Panc1 (cell line): Measurements from ENCODE around the gene ANGPTL1. TPM values are rescaled to one million over a fixed set of nuclear protein-coding genes. Genes with fewer than 3 reads are reported as not detected.

Source experiments
- ATAC-seq: fragments of 200-7000 bp; cut with Tn5 transposase; 2 replicates; pipeline ENCODE4 v1.9.1; 2020; ENCODE audit warnings: mild to moderate bottlenecking, moderate library complexity
- BruUV-seq: library from RNA; stranded (reverse); fragments of 400-500 nt; replicated peaks from 2 replicates; lab custom pipeline; 2021; lab: Mats Ljungman, UMichigan
- CTCF ChIA-PET: fragments of 300-600 bp; sonication (Branson Sonifier 250); formaldehyde crosslinking; loops from one replicate; lab custom pipeline; 2022; ENCODE audit warnings: antibody characterized with exemption; lab: Charles Lee
- POLR2A ChIA-PET: fragments of 300-600 bp; sonication (Branson Sonifier 250); formaldehyde crosslinking; loops from one replicate; lab custom pipeline; 2022; ENCODE audit warnings: antibody characterized with exemption; lab: Charles Lee
- DNase-seq: peaks from one replicate; pipeline ENCODE4 v3.0.0-alpha.2; 2010; ENCODE audit warnings: low read depth, low spot score
- H3K27ac ChIP-seq: 2 replicates; pipeline ENCODE4 v1.5.1; 2011; ENCODE audit warnings: mild to moderate bottlenecking, low read length, inconsistent platforms
- H3K27me3 ChIP-seq: fragments of 200-500 bp; sonication (Bioruptor generic); 2 replicates; pipeline ENCODE4 v1.6.0; 2014; ENCODE audit warnings: low read length, inconsistent platforms; ENCODE audit not compliant: control insufficient read depth, insufficient read depth
- H3K36me3 ChIP-seq: fragments of 200-500 bp; sonication (Bioruptor generic); 2 replicates; pipeline ENCODE4 v1.5.1; 2014; ENCODE audit warnings: inconsistent platforms, mild to moderate bottlenecking, low read length, moderate library complexity; ENCODE audit not compliant: control insufficient read depth, insufficient read depth
- H3K4me1 ChIP-seq: 2 replicates; pipeline ENCODE4 v1.5.1; 2011; ENCODE audit warnings: inconsistent platforms, mild to moderate bottlenecking, low read length, moderate library complexity; ENCODE audit not compliant: control insufficient read depth, insufficient read depth
- H3K4me3 ChIP-seq, 2 experiments: 2 replicates each; pipeline ENCODE4 v1.5.1; 2011 to 2012; ENCODE audit warnings: low read depth in 2 of 2, low read length in 2 of 2, mild to moderate bottlenecking in 2 of 2, inconsistent platforms in 1 of 2, moderate library complexity in 1 of 2
- H3K9me3 ChIP-seq: fragments of 200-500 bp; sonication (Bioruptor generic); 2 replicates; pipeline ENCODE4 v1.5.1; 2014; ENCODE audit warnings: low read depth, mild to moderate bottlenecking, inconsistent platforms, low read length, moderate library complexity; ENCODE audit not compliant: control insufficient read depth, insufficient read depth
- CTCF ChIP-seq: fragments of 450-650 bp; IDR thresholded peaks from 2 replicates; pipeline ENCODE4 v1.5.1; 2017; ENCODE audit warnings: mild to moderate bottlenecking
- POLR2AphosphoS5 ChIP-seq: IDR thresholded peaks from 2 replicates; pipeline ENCODE4 v1.6.1; 2012; ENCODE audit warnings: mild to moderate bottlenecking, low read depth, low read length, moderate library complexity
- REST ChIP-seq, 2 experiments: IDR thresholded peaks; 2 replicates each; pipeline ENCODE4 v1.6.1; 2011 to 2012; ENCODE audit warnings: low read depth in 2 of 2, control low read depth in 1 of 2, low read length in 1 of 2, mild to moderate bottlenecking in 1 of 2, moderate library complexity in 1 of 2; ENCODE audit not compliant: insufficient read depth in 1 of 2
- SIN3A ChIP-seq: IDR thresholded peaks from 2 replicates; pipeline ENCODE4 v1.6.1; 2012; ENCODE audit warnings: low read depth, mild to moderate bottlenecking, low read length, moderate library complexity, borderline replicate concordance; ENCODE audit not compliant: insufficient read depth
- TCF7L2 ChIP-seq: IDR thresholded peaks from 2 replicates; pipeline ENCODE4 v1.6.1; 2011; ENCODE audit warnings: mild to moderate bottlenecking, low read depth, low read length, inconsistent platforms
- in situ Hi-C: cut with HindIII; loops from 2 replicates; pipeline ENCODE4 v1.10.0; 2016; ENCODE audit warnings: low sequenced_read_pairs, low pct_unique_long_range_greater_than_20kb
- intact Hi-C: fragments of 100-400 bp; cut with micrococcal nuclease; formaldehyde crosslinking; loops from one replicate; pipeline ENCODE4 v1.10.0; 2022; ENCODE audit not compliant: unreplicated experiment
- total RNA-seq: library from RNA; stranded (reverse); gene quantifications from one replicate; pipeline ENCODE4 v1.2.1, GENCODE V29; 2021; ENCODE audit not compliant: unreplicated experiment

ANGPTL1 gene
- total RNA-seq, 1 experiment from 2014 or later = not detected

- H3K4me3 ChIP-seq = no peak overlapping the region
- DNase-seq (no peak), ATAC-seq (no peak)
- intact Hi-C loops (no loop called here), in situ Hi-C loops (no loop called here)
- ChIA-PET POLR2A (no interaction called here), CTCF (no interaction called here)
- no peaks in the 10 kb centered on the region for H3K36me3 ChIP-seq
- H3K27ac ChIP-seq = no peak overlapping the region
- H3K27me3 ChIP-seq = no peaks in the 10 kb centered on the region; the same call in 1 of the 2 replicates
- TF ChIP-seq SIN3A (no peak), TCF7L2 (no peak), REST (IDR thresholded peaks at IDR 0.05; ENCODE audit: insufficient read depth in 1 of 2, low read depth in 2 of 2, low read length in 1 of 2) (no peak)
- BruUV-seq = no TSS peak
- no peaks in the 10 kb centered on the region; the same call in 1 of the 2 replicates for H3K4me1 ChIP-seq
- no peaks in the 10 kb centered on the region for H3K9me3 ChIP-seq
These were observed 6.6 kb downstream of the ANGPTL1 start for GRCh38 chr1:178864326-178864725.

GRCh38 chr1:178862864-178863263, 8.0 kb downstream of the ANGPTL1 start:
- BruUV-seq = no TSS peak
- ChIA-PET CTCF (no interaction called here), POLR2A (no interaction called here)
- TF ChIP-seq POLR2AphosphoS5 = no peak
- TF ChIP-seq TCF7L2 = no peak
- TF ChIP-seq CTCF = no peak
- no peak for TF ChIP-seq REST (IDR thresholded peaks at IDR 0.05; ENCODE audit: insufficient read depth in 1 of 2, low read depth in 2 of 2, low read length in 1 of 2)
- no peak for TF ChIP-seq SIN3A
- H3K4me3 ChIP-seq = no peak overlapping the region
- no peak overlapping the region for H3K27ac ChIP-seq
- DNase-seq (no peak), ATAC-seq (no peak)
- no peaks in the 10 kb centered on the region for H3K9me3 ChIP-seq
- no peaks in the 10 kb centered on the region for H3K36me3 ChIP-seq
- in situ Hi-C loops = no loop called here
- H3K4me1 ChIP-seq = no peaks in the 10 kb centered on the region; the same call in 1 of the 2 replicates
- H3K27me3 ChIP-seq = no peaks in the 10 kb centered on the region; the same call in 1 of the 2 replicates
- intact Hi-C loops = no loop called here
